H1 (cell line): ENCODE data around the gene KLHL3. TPM values are rescaled to one million over a fixed set of nuclear protein-coding genes. Genes with fewer than 3 reads are reported as not detected.

Experiments used
- CTCF ChIA-PET: fragments of 300-600 bp; sonication (Branson Sonifier 250); formaldehyde crosslinking; loops from one replicate; lab custom pipeline; 2021; ENCODE audit not compliant: partially characterized antibody; lab: Charles Lee
- POLR2A ChIA-PET: fragments of 300-600 bp; sonication (Branson Sonifier 250); formaldehyde crosslinking; loops from one replicate; lab custom pipeline; 2021; ENCODE audit warnings: inconsistent platforms; ENCODE audit not compliant: partially characterized antibody; lab: Charles Lee
- DNase-seq, 2 experiments: peaks; one replicate each; pipeline versions ENCODE4 v3.0.0 to v3.0.0-alpha.2; 2010 to 2022; ENCODE audit warnings: low spot score in 2 of 2, low read depth in 1 of 2, mixed read lengths in 1 of 2
- FAIRE-seq: peaks from 2 replicates; lab custom pipeline; 2011; peaks lifted over from hg19 to GRCh38; lab: Jason Lieb, UNC
- H2AFZ ChIP-seq: 2 replicates; pipeline ENCODE4 v1.8.1; 2012; ENCODE audit warnings: low read length, inconsistent platforms
- H2AK5ac ChIP-seq: 2 replicates; pipeline ENCODE4 v1.6.1; 2013; ENCODE audit warnings: low read depth, low read length
- H2BK120ac ChIP-seq: replicated peaks from 2 replicates; pipeline ENCODE3; 2013; ENCODE audit warnings: low read depth, low read length, inconsistent platforms
- H2BK12ac ChIP-seq: 2 replicates; pipeline ENCODE4 v1.6.1; 2013; ENCODE audit warnings: low read depth, low read length
- H2BK15ac ChIP-seq: 2 replicates; pipeline ENCODE4 v1.6.1; 2013; ENCODE audit warnings: low read length
- H2BK20ac ChIP-seq: 2 replicates; pipeline ENCODE4 v1.6.1; 2013; ENCODE audit warnings: low read length
- H2BK5ac ChIP-seq: 2 replicates; pipeline ENCODE4 v1.6.1; 2013; ENCODE audit warnings: low read depth, low read length
- H3K14ac ChIP-seq: 2 replicates; pipeline ENCODE4 v1.6.1; 2013; ENCODE audit warnings: inconsistent platforms; ENCODE audit not compliant: insufficient read length
- H3K18ac ChIP-seq: 2 replicates; pipeline ENCODE4 v1.6.1; 2013; ENCODE audit warnings: low read length; ENCODE audit errors: extremely low read depth
- H3K23ac ChIP-seq: 2 replicates; pipeline ENCODE4 v1.6.1; 2013; ENCODE audit warnings: inconsistent platforms; ENCODE audit not compliant: insufficient read length
- H3K23me2 ChIP-seq: 2 replicates; pipeline ENCODE4 v1.6.1; 2013; ENCODE audit warnings: low read depth, low read length
- H3K27ac ChIP-seq: 2 replicates; pipeline ENCODE4 v1.6.1; 2011; ENCODE audit warnings: low read depth, low read length, inconsistent platforms
- H3K27me3 ChIP-seq, 4 experiments: replicated peaks in 1 of 4; 1 replicate in 1 of 4; 2 replicates in 3 of 4; pipeline versions ENCODE4 v1.6.1 to v1.8.1; 2011 to 2013; ENCODE audit warnings: low read length in 3 of 4, mild to moderate bottlenecking in 3 of 4, inconsistent platforms in 2 of 4, mixed read lengths in 2 of 4, moderate library complexity in 1 of 4; ENCODE audit not compliant: control insufficient read depth in 3 of 4, insufficient read depth in 3 of 4; ENCODE audit errors: extremely low read depth in 1 of 4
- H3K36me3 ChIP-seq, 4 experiments: 2 replicates each; pipeline versions ENCODE4 v1.6.1 to v1.8.1; 2011 to 2013; ENCODE audit warnings: mild to moderate bottlenecking in 4 of 4, low read length in 3 of 4, moderate library complexity in 2 of 4, control low read depth in 1 of 4, inconsistent platforms in 1 of 4; ENCODE audit not compliant: insufficient read depth in 4 of 4, control insufficient read depth in 2 of 4
- H3K4ac ChIP-seq: replicated peaks from 2 replicates; pipeline ENCODE3; 2013; ENCODE audit warnings: low read length, low read depth, mixed read lengths, inconsistent platforms; ENCODE audit not compliant: insufficient read length
- H3K4me1 ChIP-seq, 4 experiments: replicated peaks in 1 of 4; 1 replicate in 1 of 4; 2 replicates in 3 of 4; pipeline versions ENCODE4 v1.6.1 to v1.8.1; 2011 to 2013; ENCODE audit warnings: low read length in 3 of 4, inconsistent platforms in 2 of 4, mixed read lengths in 1 of 4; ENCODE audit not compliant: insufficient read depth in 4 of 4, control insufficient read depth in 3 of 4
- H3K4me2 ChIP-seq, 2 experiments: 2 replicates each; pipeline versions ENCODE4 v1.6.1 to v1.8.1; 2011 to 2013; ENCODE audit warnings: low read depth in 2 of 2, low read length in 2 of 2, control low read depth in 1 of 2, inconsistent platforms in 1 of 2, mild to moderate bottlenecking in 1 of 2; ENCODE audit not compliant: insufficient read depth in 1 of 2
- H3K4me3 ChIP-seq, 4 experiments: fragments of 200-600, 300-600 bp in 1 of 4; sonication (generic), shearing (Covaris generic), sonication (Bioruptor Twin) in 1 of 4; 2 replicates each; pipeline versions ENCODE4 v1.5.1 to v1.8.1; 2011 to 2016; ENCODE audit warnings: low read length in 4 of 4, low read depth in 3 of 4, control low read depth in 2 of 4, inconsistent platforms in 2 of 4, mild to moderate bottlenecking in 2 of 4, mixed read lengths in 1 of 4, moderate library complexity in 1 of 4; ENCODE audit not compliant: insufficient read depth in 2 of 4; ENCODE audit errors: extremely low read depth in 1 of 4
- H3K56ac ChIP-seq: replicated peaks from 2 replicates; pipeline ENCODE3; 2013; ENCODE audit warnings: low read depth, mild to moderate bottlenecking, mixed read lengths, low read length, inconsistent platforms; ENCODE audit not compliant: insufficient read length
- H3K79me1 ChIP-seq: 2 replicates; pipeline ENCODE4 v1.6.1; 2013; ENCODE audit warnings: low read depth, low read length, control low read depth
- H3K79me2 ChIP-seq, 2 experiments: 2 replicates each; pipeline versions ENCODE4 v1.6.1 to v1.8.1; 2012 to 2013; ENCODE audit warnings: low read length in 2 of 2, mild to moderate bottlenecking in 2 of 2, inconsistent platforms in 1 of 2; ENCODE audit not compliant: insufficient read depth in 2 of 2, control insufficient read depth in 1 of 2
- H3K9ac ChIP-seq, 4 experiments: replicated peaks in 1 of 4; 1 replicate in 1 of 4; 2 replicates in 3 of 4; pipeline versions ENCODE4 v1.6.1 to v1.8.1; 2011 to 2013; ENCODE audit warnings: low read depth in 3 of 4, low read length in 3 of 4, control low read depth in 2 of 4, mild to moderate bottlenecking in 2 of 4, moderate library complexity in 2 of 4, inconsistent platforms in 1 of 4; ENCODE audit errors: extremely low read depth in 1 of 4
- H3K9me3 ChIP-seq, 2 experiments: 2 replicates each; pipeline versions ENCODE4 v1.6.1 to v1.8.1; 2012 to 2013; ENCODE audit warnings: mild to moderate bottlenecking in 2 of 2, moderate library complexity in 2 of 2, control low read depth in 1 of 2, inconsistent platforms in 1 of 2, low read depth in 1 of 2, low read length in 1 of 2, mixed read lengths in 1 of 2; ENCODE audit not compliant: insufficient read depth in 2 of 2
- H4K20me1 ChIP-seq, 2 experiments: replicated peaks in 1 of 2; 2 replicates each; pipeline versions ENCODE3 to v1.8.1; 2011 to 2013; ENCODE audit warnings: inconsistent platforms in 2 of 2, low read length in 2 of 2, mild to moderate bottlenecking in 1 of 2; ENCODE audit not compliant: insufficient read depth in 2 of 2, control insufficient read depth in 1 of 2
- H4K5ac ChIP-seq: 2 replicates; pipeline ENCODE4 v1.6.1; 2013; ENCODE audit warnings: low read length, low read depth, mixed read lengths, inconsistent platforms; ENCODE audit not compliant: insufficient read length
- H4K8ac ChIP-seq: 2 replicates; pipeline ENCODE4 v1.8.0; 2013; ENCODE audit warnings: mild to moderate bottlenecking, moderate library complexity, low read length, inconsistent platforms; ENCODE audit not compliant: insufficient read depth; ENCODE audit errors: extremely low read depth
- H4K91ac ChIP-seq: replicated peaks from 2 replicates; pipeline ENCODE3; 2013; ENCODE audit warnings: low read length, mixed read lengths, inconsistent platforms; ENCODE audit not compliant: insufficient read length
- BRCA1 ChIP-seq: IDR thresholded peaks from 2 replicates; pipeline ENCODE4 v1.6.1; 2012; ENCODE audit warnings: low read depth, low read length, improper control_type of control experiment
- CTCF ChIP-seq, 3 experiments: IDR thresholded peaks; 1 replicate in 2 of 3; 2 replicates in 1 of 3; pipeline versions ENCODE4 v1.5.1 to v1.6.1; 2011; ENCODE audit warnings: low read length in 3 of 3, mild to moderate bottlenecking in 3 of 3, inconsistent platforms in 2 of 3, low read depth in 1 of 3, moderate library complexity in 1 of 3; ENCODE audit not compliant: insufficient read depth in 1 of 3; ENCODE audit errors: control extremely low read depth in 1 of 3
- SIN3A ChIP-seq, 2 experiments: IDR thresholded peaks in 1 of 2; conservative IDR thresholded peaks in 1 of 2; 2 replicates each; pipeline ENCODE4 v1.6.1; 2011 to 2012; ENCODE audit warnings: low read length in 2 of 2, improper control_type of control experiment in 1 of 2, low read depth in 1 of 2, mild to moderate bottlenecking in 1 of 2
- YY1 ChIP-seq: IDR thresholded peaks from 2 replicates; pipeline ENCODE4 v1.6.1; 2011; ENCODE audit warnings: low read depth, mild to moderate bottlenecking, low read length
- WGBS, 2 experiments: shearing (Covaris generic) in 1 of 2; methylation state at CpG; one replicate each; pipeline versions ENCODE4 v1.1.6 to v1.1.7; 2013 to 2015; ENCODE audit warnings: low lambda C conversion rate in 2 of 2, mixed read lengths in 2 of 2, inconsistent platforms in 1 of 2, low coverage in 1 of 2, missing lambda C conversion rate in 1 of 2; ENCODE audit not compliant: insufficient replicate concordance in 2 of 2, insufficient coverage in 1 of 2, insufficient read length in 1 of 2; ENCODE audit errors: extremely low coverage in 1 of 2, missing lambda C conversion rate in 1 of 2; 5-methylcytosine and 5-hydroxymethylcytosine counted together
- polyA plus RNA-seq, 7 experiments: library from polyadenylated mRNA; depleted of rRNA in 3 of 7; stranded (reverse) in 5 of 7; unstranded in 2 of 7; fragments of >200 nt in 5 of 7; fragments of 200-250 nt in 2 of 7; gene quantifications; 1 replicate in 5 of 7; 2 replicates in 1 of 7; 4 replicates in 1 of 7; pipeline versions ENCODE4 v1.2.1 to v1.2.3, GENCODE V29; 2011 to 2013; ENCODE audit warnings: missing spikeins in 2 of 7, mixed read lengths in 2 of 7
- total RNA-seq: library from RNA; stranded (reverse); fragmentation: NEBNext Ultra II Directional; extraction: Animal tissue kit (Norgen Biotek cat#: 25700); gene quantifications from 2 replicates; pipeline ENCODE4 v1.2.1, GENCODE V29; 2021

KLHL3 gene
- total and polyA plus RNA-seq, 2 of the 8 experiments (the other 6 are each of a cell fraction or from before 2014, with no cell fraction given), result 7.4 to 13.7 TPM

GRCh38 chr5:137642091-137642490, 93.8 kb downstream of the KLHL3 start:
- Histone ChIP-seq H4K5ac (no peak overlapping the region), H2AK5ac (no peak overlapping the region), H2BK5ac (no peak overlapping the region), H3K23me2 (no peaks in the 10 kb centered on the region; the same call in 1 of the 2 replicates), H3K4ac (no peak overlapping the region), H3K9ac (no peak overlapping the region), H2AFZ (no peak overlapping the region), H3K27me3 (no peaks in the 10 kb centered on the region), H3K4me3 (no peak overlapping the region), H3K27ac (no peak overlapping the region), H3K9me3 (no peaks in the 10 kb centered on the region), H3K14ac (no peak overlapping the region), H4K8ac (no peak overlapping the region), H4K91ac (no peak overlapping the region), H3K56ac (no peak overlapping the region), H3K79me2 (no peaks in the 10 kb centered on the region), H3K23ac (no peak overlapping the region), H3K36me3 (peaks cover 0 to 4% (median 0%) of the 10 kb centered on the region in 4 experiments; a peak in 2 of 8 replicates), H3K4me1 (no peaks in the 10 kb centered on the region), H2BK20ac (no peak overlapping the region), H2BK12ac (no peak overlapping the region), H4K20me1 (no peaks in the 10 kb centered on the region), H3K4me2 (no peak overlapping the region), H2BK15ac (no peak overlapping the region), H3K18ac (no peak overlapping the region), H2BK120ac (no peak overlapping the region), H3K79me1 (0 out of 2 replicates have a peak, but pooled peaks cover 3% of the 10 kb centered on the region)
- FAIRE-seq (no peak), DNase-seq (no peak)
- TF ChIP-seq YY1 (no peak), SIN3A (conservative IDR thresholded peaks at IDR 0.05 in 1 of 2, IDR thresholded peaks at IDR 0.05 in 1 of 2; ENCODE audit: low read depth in 1 of 2, low read length in 2 of 2) (no peak), CTCF (IDR thresholded peaks at IDR 0.05; ENCODE audit: control extremely low read depth in 1 of 3, insufficient read depth in 1 of 3, low read depth in 1 of 3, low read length in 3 of 3) (no peak), BRCA1 (no peak)
- 87% methylated on average over 4 of the region's 4 CpGs; no CpG with 5 or more reads in 1 of the 2 experiments for WGBS, 2 experiments
- ChIA-PET POLR2A (interaction anchor here (1.6 kb wide), 1 partner anchor 111 kb away, joined by 4 read pairs; no protein-coding TSS in a partner anchor), CTCF (interaction anchor here (0.6 to 4.6 kb wide), 8 partner anchors 8 to 587 kb away, joined by 3 to 26 read pairs (median 4); partner anchors contain the start of gene KLHL3)
